Thyroid gland (tissue), 4 donors: ENCODE measurements around the gene ZSWIM6. TPM values are rescaled to one million over a fixed set of nuclear protein-coding genes. Genes with fewer than 3 reads are reported as not detected.

Source experiments
- DNase-seq, 2 donors: peaks; one replicate each; pipeline ENCODE4 v3.0.0-alpha.2; 2019
- H3K27ac ChIP-seq, 3 donors: fragments of 200-600 bp; sonication (generic); 1 replicate in 2 of 3; 2 replicates in 1 of 3; pipeline ENCODE4 v1.5.1; 2016 to 2019; ENCODE audit warnings: mild to moderate bottlenecking in 1 of 3, moderate library complexity in 1 of 3
- H3K27me3 ChIP-seq: fragments of 200-600 bp; sonication (generic); one replicate; pipeline ENCODE4 v1.5.1; 2019
- H3K36me3 ChIP-seq, 2 donors: fragments of 200-600 bp; sonication (generic); one replicate each; pipeline ENCODE4 v1.5.1; 2016 to 2019
- H3K4me1 ChIP-seq, 2 donors: fragments of 200-600 bp; sonication (generic); one replicate each; pipeline ENCODE4 v1.5.1; 2017 to 2019
- H3K4me3 ChIP-seq, 3 donors: fragments of 200-600 bp; sonication (generic); replicated peaks in 1 of 3; 1 replicate in 2 of 3; 2 replicates in 1 of 3; pipeline ENCODE4 v1.5.1; 2016; ENCODE audit warnings: mild to moderate bottlenecking in 1 of 3
- H3K9me3 ChIP-seq: fragments of 200-600 bp; sonication (generic); one replicate; pipeline ENCODE4 v1.5.1; 2017
- POLR2A ChIP-seq, 2 donors: fragments of 450-650 bp; IDR thresholded peaks; one replicate each; pipeline ENCODE4 v1.6.1; 2017; ENCODE audit warnings: antibody characterized with exemption in 2 of 2, mild to moderate bottlenecking in 2 of 2, moderate library complexity in 1 of 2
- WGBS, 2 donors: methylation state at CpG; one replicate each; pipeline ENCODE4 v1.1.5; 2017; 5-methylcytosine and 5-hydroxymethylcytosine counted together
- intact Hi-C: fragments of 100-400 bp; cut with DNase I; formaldehyde crosslinking; loops from one replicate; pipeline ENCODE4 v1.15.1; 2023
- total RNA-seq, 4 donors: library from RNA; depleted of rRNA; stranded (reverse); fragments of >200 nt; gene quantifications; one replicate each; pipeline ENCODE4 v1.2.3, GENCODE V29; 2016
- TF ChIP-seq, protein P1 (sequence below), 6 experiments: fragments of 200-600 bp in 3 of 6; fragments of 450-650 bp in 3 of 6; sonication (generic) in 3 of 6; IDR thresholded peaks; one replicate each; pipeline ENCODE4 v1.5.1; 2016 to 2019; ENCODE audit warnings: antibody characterized with exemption in 6 of 6, mild to moderate bottlenecking in 2 of 6, inconsistent platforms in 1 of 6, moderate library complexity in 1 of 6

The ZSWIM6 gene
- total RNA-seq, 4 donors from 2014 or later = 11.8 to 20.1 (median 14.5) TPM

DNA sequence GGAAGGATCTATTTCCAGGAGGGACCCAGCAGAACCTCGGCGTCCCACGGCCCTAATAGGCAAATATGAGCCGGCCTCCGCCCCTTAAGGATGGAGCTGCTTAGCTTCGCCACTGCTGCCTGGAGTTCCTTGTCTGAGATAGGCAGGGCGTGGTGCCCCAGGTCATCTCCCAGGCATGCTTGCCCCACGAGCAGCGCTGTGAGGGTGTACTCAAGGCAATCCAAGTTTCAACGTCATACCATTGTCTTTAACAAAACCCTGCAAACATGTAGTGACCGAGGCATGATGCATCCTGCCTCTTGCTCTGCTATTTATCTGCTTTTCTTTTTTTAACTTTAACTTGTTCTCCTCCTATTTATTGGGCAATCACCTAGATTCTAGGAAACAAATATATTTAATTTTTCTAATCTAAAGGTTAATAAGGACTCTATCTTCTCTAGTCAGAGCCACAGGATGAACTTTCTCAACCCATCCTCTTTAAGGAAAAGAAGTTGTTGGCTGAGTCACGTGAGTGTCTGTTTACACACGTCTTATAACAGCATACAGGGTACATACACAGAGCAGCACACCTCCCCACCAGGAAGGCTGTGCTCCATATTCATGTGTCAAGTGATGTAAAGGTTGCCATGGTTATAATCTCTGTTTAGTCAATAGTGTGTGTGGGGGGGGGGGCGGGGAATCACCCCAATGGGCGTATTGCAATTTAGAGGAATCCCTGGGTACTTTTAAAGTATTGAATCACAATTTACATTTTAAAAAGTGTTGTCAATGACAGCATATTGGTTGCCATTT, 27.3 kb upstream of the ZSWIM6 start:
- no peak for DNase-seq

DNA sequence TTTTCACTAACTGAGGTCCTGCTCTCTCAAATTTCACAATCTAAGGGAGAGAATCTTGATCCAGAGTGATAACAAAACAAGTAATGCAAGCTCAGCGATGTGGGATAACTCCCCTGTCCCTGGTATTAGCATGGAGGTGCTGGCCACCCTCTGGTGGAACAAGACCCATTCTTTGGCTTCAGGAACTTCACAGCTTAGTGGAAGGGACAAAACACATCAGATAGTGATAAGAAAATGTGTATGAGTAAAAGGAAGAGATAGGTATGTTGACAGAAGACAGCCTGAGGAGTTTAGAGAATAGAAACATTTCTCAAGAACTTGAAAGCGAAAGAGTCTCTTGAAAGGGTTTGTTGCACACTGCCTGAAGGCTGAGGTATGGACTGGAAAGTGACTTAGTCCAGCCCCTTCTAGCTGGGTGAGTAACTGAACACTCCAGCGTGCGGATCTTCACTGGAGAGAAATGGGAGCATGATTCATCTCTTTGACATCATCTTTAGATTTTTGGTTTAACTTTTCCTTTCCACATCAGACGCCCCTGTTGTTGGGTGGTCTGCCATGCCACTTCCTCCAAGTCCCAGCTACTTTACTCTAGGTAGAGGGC, 25.4 kb upstream of the ZSWIM6 start:
- intact Hi-C loops = no loop called here
- Histone ChIP-seq H3K27ac (no peak overlapping the region), H3K4me3 (no peak overlapping the region), H3K27me3 (no peaks in the 10 kb centered on the region), H3K9me3 (no peaks in the 10 kb centered on the region), H3K36me3 (no peaks in the 10 kb centered on the region), H3K4me1 (peaks cover 9 to 17% of the 10 kb centered on the region in 2 donors)
- DNase-seq = no peak
- TF ChIP-seq POLR2A (IDR thresholded peaks at IDR 0.05) = no peak
- TF ChIP-seq, protein P1, sequence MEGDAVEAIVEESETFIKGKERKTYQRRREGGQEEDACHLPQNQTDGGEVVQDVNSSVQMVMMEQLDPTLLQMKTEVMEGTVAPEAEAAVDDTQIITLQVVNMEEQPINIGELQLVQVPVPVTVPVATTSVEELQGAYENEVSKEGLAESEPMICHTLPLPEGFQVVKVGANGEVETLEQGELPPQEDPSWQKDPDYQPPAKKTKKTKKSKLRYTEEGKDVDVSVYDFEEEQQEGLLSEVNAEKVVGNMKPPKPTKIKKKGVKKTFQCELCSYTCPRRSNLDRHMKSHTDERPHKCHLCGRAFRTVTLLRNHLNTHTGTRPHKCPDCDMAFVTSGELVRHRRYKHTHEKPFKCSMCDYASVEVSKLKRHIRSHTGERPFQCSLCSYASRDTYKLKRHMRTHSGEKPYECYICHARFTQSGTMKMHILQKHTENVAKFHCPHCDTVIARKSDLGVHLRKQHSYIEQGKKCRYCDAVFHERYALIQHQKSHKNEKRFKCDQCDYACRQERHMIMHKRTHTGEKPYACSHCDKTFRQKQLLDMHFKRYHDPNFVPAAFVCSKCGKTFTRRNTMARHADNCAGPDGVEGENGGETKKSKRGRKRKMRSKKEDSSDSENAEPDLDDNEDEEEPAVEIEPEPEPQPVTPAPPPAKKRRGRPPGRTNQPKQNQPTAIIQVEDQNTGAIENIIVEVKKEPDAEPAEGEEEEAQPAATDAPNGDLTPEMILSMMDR (IDR thresholded peaks at IDR 0.05) = no peak
- 83 to 88% methylated on average over 5 of the region's 5 CpGs for WGBS, 2 donors

More for the DNA sequence above, 27.3 kb upstream of the ZSWIM6 start:
- H3K4me3 ChIP-seq = no peak overlapping the region
- no peak overlapping the region for H3K27ac ChIP-seq
- no peaks in the 10 kb centered on the region for H3K9me3 ChIP-seq
- intact Hi-C loops = no loop called here
- H3K27me3 ChIP-seq = no peaks in the 10 kb centered on the region
- H3K36me3 ChIP-seq = no peaks in the 10 kb centered on the region
- H3K4me1 ChIP-seq = peaks cover 20 to 26% of the 10 kb centered on the region in 2 donors
- no peak for TF ChIP-seq POLR2A (IDR thresholded peaks at IDR 0.05)
- TF ChIP-seq, protein P1 (IDR thresholded peaks at IDR 0.05) = no peak
- 67 to 73% methylated on average over 15 of the region's 15 CpGs for WGBS, 2 donors

DNA sequence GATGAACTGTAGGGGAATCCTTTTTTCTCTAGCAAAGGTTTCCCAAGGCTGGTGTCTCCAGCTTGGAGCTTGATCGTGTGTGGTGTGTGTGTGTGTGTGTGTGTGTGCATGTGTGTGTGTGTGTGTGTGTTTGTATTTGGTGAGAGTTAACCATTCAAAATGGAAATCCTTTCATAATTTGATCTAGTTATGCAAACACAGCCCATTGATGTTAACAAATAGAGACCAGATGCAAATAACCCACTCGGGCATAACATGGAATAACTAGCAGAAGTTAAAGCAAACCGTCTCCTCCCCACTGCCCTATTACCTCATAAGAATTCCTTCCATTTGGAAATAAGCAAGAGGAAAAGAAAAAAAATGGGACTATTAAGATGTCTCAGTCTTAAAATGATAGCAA, 24.9 kb upstream of the ZSWIM6 start:
- no peaks in the 10 kb centered on the region for H3K36me3 ChIP-seq
- no peak overlapping the region for H3K27ac ChIP-seq
- 88% methylated on average over 3 of the region's 3 CpGs for WGBS, 2 donors
- no peak overlapping the region for H3K4me3 ChIP-seq
- no peak for DNase-seq
- peaks cover 3 to 17% of the 10 kb centered on the region in 2 donors for H3K4me1 ChIP-seq
- H3K27me3 ChIP-seq = no peaks in the 10 kb centered on the region
- intact Hi-C loops = no loop called here
- no peaks in the 10 kb centered on the region for H3K9me3 ChIP-seq
- TF ChIP-seq, protein P1 (IDR thresholded peaks at IDR 0.05) = no peak
- TF ChIP-seq POLR2A (IDR thresholded peaks at IDR 0.05) = no peak

DNA sequence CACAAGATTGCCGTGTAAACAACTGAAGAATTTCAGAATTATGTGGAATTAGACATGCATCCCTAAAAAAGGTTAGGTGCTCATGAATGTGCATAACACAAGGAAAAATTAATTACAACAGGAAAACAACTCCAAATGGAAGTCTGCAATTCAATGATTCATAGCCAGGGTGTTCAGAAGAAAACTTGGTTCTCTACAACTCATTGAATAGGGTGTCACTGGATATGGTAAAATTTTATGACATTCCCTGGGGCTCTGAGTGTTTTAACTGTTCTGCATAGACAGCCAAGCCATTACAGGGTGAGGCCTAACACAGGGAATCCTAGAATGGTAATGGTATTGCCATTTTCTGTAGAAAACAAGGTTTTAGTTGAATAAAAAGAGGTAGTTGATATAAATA, 24.4 kb upstream of the ZSWIM6 start:
- no peak for DNase-seq
- Histone ChIP-seq H3K36me3 (no peaks in the 10 kb centered on the region), H3K27ac (no peak overlapping the region), H3K4me1 (peaks cover 0 to 15% of the 10 kb centered on the region in 2 donors), H3K27me3 (no peaks in the 10 kb centered on the region), H3K9me3 (no peaks in the 10 kb centered on the region), H3K4me3 (no peak overlapping the region)
- intact Hi-C loops = no loop called here
- TF ChIP-seq, protein P1 (IDR thresholded peaks at IDR 0.05) = no peak
- no peak for TF ChIP-seq POLR2A (IDR thresholded peaks at IDR 0.05)
- WGBS, 2 donors = 96% methylated on average over 1 of the region's 1 CpG

DNA sequence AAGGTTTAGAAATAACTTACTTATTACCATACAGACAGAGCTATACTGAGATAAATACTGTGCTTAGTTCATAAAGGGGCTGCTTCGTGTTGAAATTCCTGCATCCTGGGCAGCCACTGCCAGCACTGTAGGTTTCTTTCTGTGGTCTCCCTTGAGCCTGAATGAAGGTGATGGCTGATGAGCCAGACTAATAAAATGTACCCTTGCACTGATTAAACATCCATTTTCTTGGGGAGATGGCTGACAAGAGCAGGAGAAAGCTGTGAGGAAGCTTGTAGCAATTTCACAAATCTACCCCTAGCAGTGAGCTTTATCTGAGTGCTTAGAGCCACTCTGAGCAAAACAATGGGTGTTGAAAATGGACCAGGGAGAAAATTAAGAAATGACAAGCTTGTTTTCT, 23.3 kb upstream of the ZSWIM6 start:
- H3K36me3 ChIP-seq = no peaks in the 10 kb centered on the region
- H3K4me1 ChIP-seq = peaks cover 0 to 16% of the 10 kb centered on the region in 2 donors
- H3K27ac ChIP-seq = no peak overlapping the region
- WGBS, 2 donors = 86 to 88% methylated on average over 1 of the region's 1 CpG
- no peak for DNase-seq
- TF ChIP-seq, protein P1 (IDR thresholded peaks at IDR 0.05) = no peak
- TF ChIP-seq POLR2A (IDR thresholded peaks at IDR 0.05) = no peak
- H3K9me3 ChIP-seq = no peaks in the 10 kb centered on the region
- intact Hi-C loops = no loop called here
- H3K27me3 ChIP-seq = no peaks in the 10 kb centered on the region
- H3K4me3 ChIP-seq = no peak overlapping the region
